Esophagus muscularis mucosa (tissue), 4 donors: ENCODE results near the gene PLA2R1. TPM values are rescaled to one million over a fixed set of nuclear protein-coding genes. Genes with fewer than 3 reads are reported as not detected.
"Not testable (repeated sequence)": the region's sequence is repeated elsewhere in the genome, so short reads cannot be mapped to it uniquely, and the experiment has no call there.

Experiments used
- DNase-seq: peaks from one replicate; pipeline ENCODE4 v3.0.0-alpha.2; 2017; ENCODE audit errors: extremely low spot score
- H3K27ac ChIP-seq, 4 donors: fragments of 200-600 bp; sonication (generic); replicated peaks in 1 of 4; 1 replicate in 3 of 4; 2 replicates in 1 of 4; pipeline ENCODE4 v1.5.1; 2016 to 2019; ENCODE audit warnings: mild to moderate bottlenecking in 1 of 4
- H3K27me3 ChIP-seq, 4 donors: fragments of 200-600 bp; sonication (generic); one replicate each; pipeline versions ENCODE4 v1.5.1 to v1.6.0; 2016 to 2019
- H3K36me3 ChIP-seq, 4 donors: fragments of 200-600 bp; sonication (generic); one replicate each; pipeline ENCODE4 v1.5.1; 2016 to 2019
- H3K4me1 ChIP-seq, 4 donors: fragments of 200-600 bp; sonication (generic); one replicate each; pipeline ENCODE4 v1.5.1; 2016 to 2019
- H3K4me3 ChIP-seq, 4 donors: fragments of 200-600 bp; sonication (generic); 1 replicate in 2 of 4; 2 replicates in 2 of 4; pipeline ENCODE4 v1.5.1; 2016 to 2019; ENCODE audit warnings: mild to moderate bottlenecking in 4 of 4, moderate library complexity in 1 of 4
- H3K9me3 ChIP-seq, 4 donors: fragments of 200-600 bp; sonication (generic); 1 replicate in 3 of 4; 2 replicates in 1 of 4; pipeline ENCODE4 v1.5.1; 2016 to 2019
- EP300 ChIP-seq: sonication (generic); formaldehyde crosslinking; IDR thresholded peaks from one replicate; pipeline ENCODE4 v1.6.1; 2017; ENCODE audit warnings: antibody characterized with exemption
- POLR2A ChIP-seq: fragments of 450-650 bp; IDR thresholded peaks from one replicate; pipeline ENCODE4 v1.6.1; 2017; ENCODE audit warnings: antibody characterized with exemption, moderate library complexity, mild to moderate bottlenecking, low read depth
- POLR2AphosphoS5 ChIP-seq, 2 donors: sonication (generic); formaldehyde crosslinking; IDR thresholded peaks; one replicate each; pipeline ENCODE4 v1.6.1; 2017; ENCODE audit warnings: antibody characterized with exemption in 2 of 2
- WGBS: methylation state at CpG from one replicate; pipeline ENCODE4 v1.1.5; 2018; 5-methylcytosine and 5-hydroxymethylcytosine counted together
- intact Hi-C: fragments of 100-400 bp; cut with DNase I; formaldehyde crosslinking; loops from one replicate; pipeline ENCODE4 v1.15.1; 2023
- total RNA-seq, 4 donors: library from RNA; depleted of rRNA; stranded (reverse); fragments of >200 nt; gene quantifications; one replicate each; pipeline versions ENCODE4 v1.1.0 to v1.2.1, GENCODE V29; 2016
- TF ChIP-seq, protein P1 (sequence below), 3 experiments: fragments of 200-600 bp in 2 of 3; fragments of 450-650 bp in 1 of 3; sonication (generic) in 2 of 3; IDR thresholded peaks; one replicate each; pipeline ENCODE4 v1.5.1; 2017 to 2019; ENCODE audit warnings: antibody characterized with exemption in 3 of 3, mild to moderate bottlenecking in 2 of 3, moderate library complexity in 1 of 3

The PLA2R1 gene
- total RNA-seq, 4 donors from 2014 or later = 2.8 to 6.4 (median 5.1) TPM

GRCh38 chr2:159968279-159968900, 94.0 kb downstream of the PLA2R1 start:
- H3K36me3 ChIP-seq = peaks cover 0 to 4% (median 0%) of the 10 kb centered on the region in 4 donors

DNA sequence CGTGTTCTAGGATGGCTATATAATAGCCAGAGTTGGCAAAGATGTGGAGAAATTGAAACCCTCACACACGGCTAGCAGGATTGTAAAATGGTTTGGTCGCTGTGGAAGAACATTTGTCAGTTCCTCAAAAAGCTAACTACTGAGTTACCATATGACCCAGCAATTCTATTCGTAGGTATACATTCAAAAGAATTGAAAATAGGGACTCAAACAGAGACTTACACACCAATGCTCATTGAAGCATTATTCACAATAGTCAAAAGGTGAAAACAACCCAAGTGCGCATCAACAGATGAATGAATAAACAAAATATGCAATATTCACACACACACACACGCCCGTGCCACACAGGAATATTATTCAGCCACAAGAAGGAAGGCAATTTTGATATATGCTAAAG, 98.7 kb downstream of the PLA2R1 start:
- intact Hi-C loops = no loop called here
- no peak for DNase-seq
- H3K9me3 ChIP-seq = no peaks in the 10 kb centered on the region
- H3K36me3 ChIP-seq = peaks cover 0 to 4% (median 0%) of the 10 kb centered on the region in 4 donors
- no peaks in the 10 kb centered on the region for H3K27me3 ChIP-seq
- WGBS = 81% methylated on average over 7 of the region's 7 CpGs
- H3K27ac ChIP-seq = no peak overlapping the region
- H3K4me3 ChIP-seq = no peak overlapping the region
- H3K4me1 ChIP-seq = no peaks in the 10 kb centered on the region
- TF ChIP-seq EP300 (no peak), POLR2AphosphoS5 (IDR thresholded peaks at IDR 0.05) (no peak)

More at GRCh38 chr2:159968279-159968900, 94.0 kb downstream of the PLA2R1 start:
- TF ChIP-seq POLR2AphosphoS5 (IDR thresholded peaks at IDR 0.05) (no peak), EP300 (no peak), POLR2A (no peak)
- TF ChIP-seq, protein P1, sequence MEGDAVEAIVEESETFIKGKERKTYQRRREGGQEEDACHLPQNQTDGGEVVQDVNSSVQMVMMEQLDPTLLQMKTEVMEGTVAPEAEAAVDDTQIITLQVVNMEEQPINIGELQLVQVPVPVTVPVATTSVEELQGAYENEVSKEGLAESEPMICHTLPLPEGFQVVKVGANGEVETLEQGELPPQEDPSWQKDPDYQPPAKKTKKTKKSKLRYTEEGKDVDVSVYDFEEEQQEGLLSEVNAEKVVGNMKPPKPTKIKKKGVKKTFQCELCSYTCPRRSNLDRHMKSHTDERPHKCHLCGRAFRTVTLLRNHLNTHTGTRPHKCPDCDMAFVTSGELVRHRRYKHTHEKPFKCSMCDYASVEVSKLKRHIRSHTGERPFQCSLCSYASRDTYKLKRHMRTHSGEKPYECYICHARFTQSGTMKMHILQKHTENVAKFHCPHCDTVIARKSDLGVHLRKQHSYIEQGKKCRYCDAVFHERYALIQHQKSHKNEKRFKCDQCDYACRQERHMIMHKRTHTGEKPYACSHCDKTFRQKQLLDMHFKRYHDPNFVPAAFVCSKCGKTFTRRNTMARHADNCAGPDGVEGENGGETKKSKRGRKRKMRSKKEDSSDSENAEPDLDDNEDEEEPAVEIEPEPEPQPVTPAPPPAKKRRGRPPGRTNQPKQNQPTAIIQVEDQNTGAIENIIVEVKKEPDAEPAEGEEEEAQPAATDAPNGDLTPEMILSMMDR (IDR thresholded peaks at IDR 0.05) = peak; percentile 20 to 40 (median 30)
- H3K4me1 ChIP-seq = no peaks in the 10 kb centered on the region
- DNase-seq = no peak
- 15% methylated on average over 2 of the region's 2 CpGs for WGBS
- no peaks in the 10 kb centered on the region for H3K9me3 ChIP-seq
- no peak overlapping the region for H3K4me3 ChIP-seq
- intact Hi-C loops = no loop called here
- H3K27me3 ChIP-seq = no peaks in the 10 kb centered on the region
- no peak overlapping the region for H3K27ac ChIP-seq

DNA sequence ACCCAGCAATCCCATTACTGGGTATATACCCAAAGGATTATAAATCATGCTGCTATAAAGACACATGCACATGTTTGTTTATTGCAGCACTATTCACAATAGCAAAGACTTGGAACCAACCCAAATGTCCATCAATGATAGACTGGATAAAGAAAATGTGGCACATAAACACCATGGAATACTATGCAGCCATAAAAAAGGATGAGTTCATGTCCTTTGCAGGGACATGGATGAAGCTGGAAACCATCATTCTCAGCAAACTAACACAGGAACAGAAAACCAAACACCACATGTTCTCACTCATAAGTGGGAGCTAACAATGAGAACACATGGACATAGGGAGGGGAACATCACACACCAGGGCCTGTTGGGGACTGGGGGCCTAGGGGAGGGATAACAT, 99.9 kb downstream of the PLA2R1 start:
- H3K27ac ChIP-seq, H3K27me3 ChIP-seq, H3K9me3 ChIP-seq, DNase-seq, intact Hi-C loops, H3K36me3 ChIP-seq, H3K4me3 ChIP-seq, H3K4me1 ChIP-seq: not testable (repeated sequence)

DNA sequence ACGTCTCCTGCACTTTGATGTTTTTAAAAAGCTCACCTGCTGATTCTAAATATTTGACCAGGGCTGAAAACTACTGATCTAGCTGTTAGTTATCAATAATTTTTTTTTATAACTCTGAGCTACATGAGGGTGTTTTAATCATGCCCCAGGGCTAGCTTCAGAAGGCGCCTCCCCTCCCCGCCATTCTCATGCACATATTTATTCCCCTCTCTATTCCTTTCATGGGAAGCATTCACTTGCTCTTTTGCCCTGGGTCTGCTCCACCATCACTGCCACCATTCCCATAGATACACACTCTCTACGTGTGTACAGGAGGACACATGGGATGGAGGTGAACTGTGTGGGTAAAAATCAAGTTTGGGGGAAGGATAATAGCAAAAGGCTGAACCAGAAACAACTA, 101.0 kb downstream of the PLA2R1 start:
- intact Hi-C loops = no loop called here
- peaks cover 0 to 8% (median 0%) of the 10 kb centered on the region in 4 donors for H3K36me3 ChIP-seq
- H3K27me3 ChIP-seq = no peaks in the 10 kb centered on the region
- no peaks in the 10 kb centered on the region for H3K9me3 ChIP-seq
- TF ChIP-seq, protein P1 (IDR thresholded peaks at IDR 0.05) = no peak
- TF ChIP-seq POLR2A (no peak), EP300 (no peak), POLR2AphosphoS5 (IDR thresholded peaks at IDR 0.05) (no peak)
- no peak for DNase-seq
- H3K4me1 ChIP-seq = no peaks in the 10 kb centered on the region
- 87% methylated on average over 4 of the region's 4 CpGs for WGBS
- H3K4me3 ChIP-seq = no peak overlapping the region
- H3K27ac ChIP-seq = no peak overlapping the region

- H3K36me3 ChIP-seq = peaks cover 0 to 8% (median 0%) of the 10 kb centered on the region in 4 donors
- no peaks in the 10 kb centered on the region for H3K9me3 ChIP-seq
- H3K4me3 ChIP-seq = no peak overlapping the region
- H3K4me1 ChIP-seq = no peaks in the 10 kb centered on the region
- no peak for DNase-seq
- TF ChIP-seq EP300 = no peak
- TF ChIP-seq POLR2A = no peak
- TF ChIP-seq, protein P1 (IDR thresholded peaks at IDR 0.05) = no peak
- TF ChIP-seq POLR2AphosphoS5 (IDR thresholded peaks at IDR 0.05) = no peak
- no peak overlapping the region for H3K27ac ChIP-seq
- no peaks in the 10 kb centered on the region for H3K27me3 ChIP-seq
- intact Hi-C loops = no loop called here
- WGBS = 68% methylated on average over 2 of the region's 2 CpGs
Measured at GRCh38 chr2:159961037-159961436, 101.4 kb downstream of the PLA2R1 start.

DNA sequence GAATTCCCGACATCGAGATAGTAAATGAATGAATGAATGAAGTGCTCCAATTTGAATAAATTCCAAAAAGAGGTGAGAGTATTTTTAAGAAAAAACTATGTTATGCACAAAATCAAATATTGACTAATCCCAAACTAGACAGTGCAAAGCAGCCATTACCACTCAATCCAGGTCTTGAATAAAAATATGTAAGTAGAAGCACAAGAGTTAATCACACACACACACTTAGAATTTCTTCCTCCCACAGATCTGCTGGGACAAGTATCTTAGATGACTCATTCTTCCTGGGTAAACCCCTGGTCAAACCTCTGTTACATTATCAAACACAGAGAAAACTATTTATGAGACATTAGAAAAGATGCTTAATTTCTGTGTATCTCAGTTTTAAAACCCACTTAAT, 102.0 kb downstream of the PLA2R1 start:
- intact Hi-C loops = no loop called here
- 94% methylated on average over 2 of the region's 2 CpGs for WGBS

More for the DNA sequence above, 102.0 kb downstream of the PLA2R1 start:
- TF ChIP-seq, protein P1 (IDR thresholded peaks at IDR 0.05) = no peak
- TF ChIP-seq POLR2AphosphoS5 (IDR thresholded peaks at IDR 0.05) (no peak), EP300 (no peak), POLR2A (no peak)
- no peaks in the 10 kb centered on the region for H3K27me3 ChIP-seq
- no peak overlapping the region for H3K27ac ChIP-seq
- H3K9me3 ChIP-seq = no peaks in the 10 kb centered on the region
- H3K36me3 ChIP-seq = peaks cover 0 to 8% (median 0%) of the 10 kb centered on the region in 4 donors
- H3K4me3 ChIP-seq = no peak overlapping the region
- no peaks in the 10 kb centered on the region for H3K4me1 ChIP-seq
- DNase-seq = no peak
